GM19468 (cell line): Measurements from ENCODE around the gene PITPNC1.
"Not testable (repeated sequence)": the region's sequence is repeated elsewhere in the genome, so short reads cannot be mapped to it uniquely, and the experiment has no call there.

Source experiments
- ATAC-seq: cut with Tn5 transposase; IDR thresholded peaks from one replicate; pipeline ENCODE4 v1.9.1; 2021; ENCODE audit warnings: mild to moderate bottlenecking, moderate library complexity, moderate number of reproducible peaks; ENCODE audit not compliant: unreplicated experiment; ENCODE audit errors: extremely low read depth

Gene PITPNC1

GRCh38 chr17:67452681-67453554, 75.8 kb downstream of the PITPNC1 start:
- ATAC-seq, result no peak

DNA sequence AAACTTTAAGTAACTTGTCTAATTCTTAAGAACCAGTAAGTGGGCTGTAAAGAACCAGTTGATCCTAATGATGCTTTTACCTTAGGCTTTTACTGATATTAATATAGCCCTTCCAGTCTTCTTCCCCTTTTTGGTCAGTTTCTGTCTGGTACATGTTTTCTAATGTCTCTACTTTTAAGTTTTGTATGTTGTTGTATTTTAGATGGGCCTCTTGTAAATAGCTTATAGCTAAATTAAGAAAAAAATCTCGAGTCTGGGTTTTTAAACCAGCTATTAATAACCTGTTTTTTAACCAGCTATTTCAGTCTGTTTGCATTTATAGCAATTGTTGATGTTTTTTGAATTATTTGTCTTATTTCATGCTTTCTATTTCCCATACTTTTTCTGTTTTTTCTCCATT, 79.0 kb downstream of the PITPNC1 start:
- ATAC-seq, result no peak

GRCh38 chr17:67456889-67457288, 79.8 kb downstream of the PITPNC1 start:
- ATAC-seq, result no peak

DNA sequence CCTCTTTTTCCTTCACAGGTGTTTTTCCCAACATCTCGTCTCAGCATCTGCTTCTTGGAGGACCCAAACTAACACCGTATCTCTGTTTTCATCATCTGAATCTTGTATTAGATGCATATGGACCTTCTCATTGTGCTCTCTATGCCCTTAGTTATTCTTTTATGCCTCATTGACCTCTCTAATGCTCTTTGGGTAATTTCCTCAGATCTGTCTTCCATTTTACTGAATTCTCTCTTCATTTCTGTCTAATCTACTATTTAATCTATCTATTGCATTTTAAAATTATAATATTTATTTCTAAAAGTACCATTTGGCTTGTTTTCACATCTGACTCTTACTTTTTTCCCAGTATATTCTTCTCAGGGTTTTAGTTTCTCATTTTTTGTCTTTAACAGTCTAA, 81.1 kb downstream of the PITPNC1 start:
- ATAC-seq, result no peak

GRCh38 chr17:67459985-67460384, 82.9 kb downstream of the PITPNC1 start:
- ATAC-seq, result no peak

DNA sequence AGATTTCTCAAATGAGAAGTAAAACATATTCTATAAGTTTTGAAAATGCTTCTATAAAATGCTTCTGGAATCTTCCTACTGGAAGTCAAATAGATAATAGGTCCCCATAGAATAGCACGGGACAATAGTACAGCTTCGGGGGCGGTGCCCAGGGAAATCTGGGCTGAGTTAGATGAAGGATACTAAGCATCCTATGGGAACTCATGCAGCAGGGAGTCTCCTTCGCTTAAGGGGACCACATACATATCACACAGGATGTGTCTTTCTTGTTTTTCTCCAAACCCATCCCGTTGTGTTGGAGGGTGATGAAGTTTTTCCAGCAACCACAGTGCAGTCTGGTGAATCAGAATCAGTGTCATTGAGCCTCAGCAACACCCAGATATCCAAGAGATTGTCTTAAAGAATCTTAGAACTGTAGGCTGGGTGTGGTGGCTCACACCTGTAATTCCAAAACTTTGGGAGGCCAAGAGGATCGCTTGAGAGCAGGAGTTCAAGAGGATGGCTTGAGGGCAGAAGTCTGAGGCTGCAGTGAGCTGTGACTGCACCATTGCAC, 84.2 kb downstream of the PITPNC1 start:
- ATAC-seq, result no peak

GRCh38 chr17:67461876-67462275, 84.8 kb downstream of the PITPNC1 start:
- ATAC-seq, result no peak

DNA sequence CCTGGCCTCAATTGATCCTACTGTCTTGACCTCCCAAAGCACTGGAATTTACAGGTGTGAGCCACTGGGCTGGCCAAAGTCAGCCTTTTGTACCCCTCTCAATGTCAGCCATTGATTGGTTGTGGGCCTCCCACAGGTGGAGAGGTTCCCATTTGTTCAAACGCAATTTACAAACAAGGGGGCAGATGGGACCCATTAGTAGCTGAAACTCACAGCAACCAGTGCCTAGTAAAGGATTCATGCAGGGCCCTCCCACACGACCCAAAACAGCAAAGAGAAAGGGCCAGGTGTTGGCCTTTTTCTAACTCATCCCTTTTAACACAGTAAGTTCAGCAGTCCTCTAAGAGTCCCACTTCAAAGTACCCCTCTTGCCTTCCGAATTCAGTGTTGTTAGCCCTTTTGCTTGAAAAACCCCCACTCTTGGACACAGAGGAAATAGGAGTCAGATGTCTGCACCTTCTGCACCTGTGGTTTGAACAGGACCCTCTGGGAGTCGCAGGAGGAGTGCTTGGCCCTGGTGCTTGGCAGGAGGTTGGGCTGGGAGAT, 89.2 kb downstream of the PITPNC1 start:
- ATAC-seq, result no peak

DNA sequence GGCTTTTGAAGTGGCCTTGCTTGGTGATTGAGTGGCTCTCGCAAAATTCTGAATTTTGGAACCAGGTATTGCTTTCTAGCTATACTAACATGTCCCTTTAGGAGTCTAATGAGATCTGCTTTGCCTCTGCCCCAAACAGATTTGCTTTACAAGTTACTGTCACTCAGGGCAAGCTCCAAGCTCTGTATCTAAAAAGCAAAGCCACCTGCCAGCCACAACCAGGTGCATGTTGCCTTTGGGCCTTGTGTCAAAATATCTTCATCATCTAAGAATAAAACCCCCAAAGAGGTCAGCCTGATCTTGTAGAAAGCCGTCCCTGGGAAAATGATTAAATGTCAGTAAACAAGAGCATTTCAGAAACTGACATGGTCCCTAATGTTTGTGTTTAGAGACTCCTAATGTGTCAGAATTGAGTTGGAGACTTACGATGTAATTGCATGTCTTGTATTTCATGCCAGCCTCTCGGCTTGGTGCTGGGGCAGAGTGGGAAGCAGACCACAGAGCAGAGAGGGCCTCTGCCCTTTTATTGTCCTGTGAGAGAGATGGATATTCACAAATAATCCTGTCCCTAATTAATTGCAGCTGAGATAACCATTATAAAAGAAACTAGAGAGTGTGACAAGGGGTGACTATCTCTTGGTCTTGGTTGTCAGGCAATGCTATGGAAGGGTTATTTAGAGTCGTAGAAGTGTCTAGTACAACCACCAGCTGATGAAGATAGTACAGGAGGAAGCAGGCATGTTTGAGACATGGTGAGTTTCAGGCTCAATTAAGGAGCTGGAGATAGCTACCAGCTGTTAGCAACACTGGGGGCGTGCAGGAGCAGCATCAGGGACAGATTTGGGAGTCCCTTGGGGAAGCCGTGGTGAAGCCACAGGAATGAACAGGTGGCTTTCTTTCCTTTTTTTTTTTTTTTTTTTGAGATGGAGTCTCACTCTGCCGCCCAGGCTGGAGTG, 90.7 kb downstream of the PITPNC1 start:
- ATAC-seq, result no peak

DNA sequence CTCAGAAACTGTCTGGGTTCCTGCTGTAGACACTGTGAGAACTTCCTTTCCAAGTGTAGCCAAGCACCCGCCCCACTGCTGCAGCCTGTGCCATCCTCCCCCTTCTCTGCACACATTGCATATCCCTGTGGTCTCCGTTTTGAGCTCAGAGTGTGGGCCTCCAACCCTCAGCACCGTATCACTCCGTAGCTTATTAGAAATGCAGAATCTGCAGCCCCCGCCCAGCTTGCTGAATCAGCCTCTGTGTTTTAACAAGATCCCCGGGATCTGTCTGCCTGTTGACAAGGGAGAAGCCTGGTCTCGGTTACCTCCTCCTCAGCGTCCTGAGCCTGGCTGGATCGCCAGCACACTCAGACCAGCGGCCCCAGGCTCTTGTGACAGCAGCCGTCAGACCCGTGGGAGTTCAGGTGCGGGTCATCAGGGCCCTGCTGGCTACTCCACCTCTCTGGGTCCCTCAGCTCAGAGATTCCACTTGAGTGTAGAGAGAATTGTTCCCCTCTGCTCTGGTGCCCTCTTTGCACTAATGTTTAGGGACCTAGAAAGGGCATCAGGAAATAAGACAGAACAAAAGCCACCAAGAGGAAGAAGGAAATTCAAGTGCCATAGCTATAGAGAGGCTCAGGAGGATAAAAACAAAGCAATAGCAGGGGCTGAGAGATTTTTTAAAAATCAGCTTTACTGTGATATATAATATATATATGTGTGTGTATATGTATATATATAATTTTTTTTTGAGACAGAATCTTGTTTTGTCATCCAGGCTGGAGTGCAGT, 92.3 kb downstream of the PITPNC1 start:
- ATAC-seq, result no peak

DNA sequence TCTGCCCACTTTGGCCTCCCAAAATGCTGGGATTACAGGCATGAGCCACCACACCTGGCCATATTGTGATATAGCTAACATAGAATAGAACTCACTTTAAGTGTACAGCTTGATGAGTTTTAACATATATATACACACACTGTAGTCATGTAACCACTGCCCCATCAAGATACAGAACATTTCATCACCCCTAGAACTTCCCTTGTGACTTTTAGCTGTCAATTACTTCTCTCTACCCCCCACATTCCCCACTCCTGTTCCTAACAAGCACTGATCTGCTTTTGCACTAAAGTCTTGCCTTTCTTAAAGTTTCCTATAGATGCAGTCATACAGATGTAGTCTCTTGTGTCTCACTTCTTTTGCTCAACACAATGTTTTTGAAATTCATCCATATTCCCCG, 93.1 kb downstream of the PITPNC1 start:
- no peak for ATAC-seq

DNA sequence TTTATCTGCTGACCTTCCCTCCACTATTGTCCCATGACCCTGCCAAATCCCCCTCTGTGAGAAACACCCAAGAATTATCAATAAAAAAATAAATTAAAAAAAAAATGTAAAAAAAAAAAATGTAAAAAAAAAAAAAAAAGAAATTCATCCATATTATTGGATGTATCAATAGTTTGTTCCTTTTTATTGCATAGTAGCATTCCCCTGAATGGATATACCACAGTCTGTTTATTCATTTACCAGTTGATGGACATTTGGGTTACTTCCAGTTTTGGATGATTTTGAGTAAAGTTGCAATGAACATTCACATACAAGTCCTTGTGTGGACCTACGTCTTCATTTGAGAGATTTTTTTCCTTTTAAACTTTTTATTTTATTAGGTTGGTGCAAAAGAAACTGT, 94.0 kb downstream of the PITPNC1 start:
- no peak for ATAC-seq

DNA sequence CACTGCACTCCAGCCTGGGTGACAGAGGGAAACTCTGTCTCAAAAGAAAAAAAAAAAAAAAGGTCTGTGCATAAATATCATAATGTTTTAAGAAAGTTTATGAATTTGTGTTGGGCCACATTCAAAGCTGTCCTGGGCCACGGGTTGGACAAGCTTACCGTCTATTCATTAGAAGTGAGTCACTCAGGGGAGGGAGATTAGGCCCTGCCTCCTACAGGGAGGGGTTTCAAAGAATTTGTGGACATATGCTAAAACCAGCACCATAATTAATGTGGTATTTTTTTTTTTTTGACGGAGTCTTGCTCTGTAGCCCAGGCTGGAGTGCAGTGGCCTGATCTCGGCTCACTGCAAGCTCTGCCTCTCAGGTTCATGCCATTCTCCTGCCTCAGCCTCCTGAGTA, 95.5 kb downstream of the PITPNC1 start:
- not testable (repeated sequence) for ATAC-seq

- no peak for ATAC-seq
Observed at GRCh38 chr17:67474081-67474661, 97.1 kb downstream of the PITPNC1 start.

- no peak for ATAC-seq
Observed at GRCh38 chr17:67475161-67475937, 98.3 kb downstream of the PITPNC1 start.

DNA sequence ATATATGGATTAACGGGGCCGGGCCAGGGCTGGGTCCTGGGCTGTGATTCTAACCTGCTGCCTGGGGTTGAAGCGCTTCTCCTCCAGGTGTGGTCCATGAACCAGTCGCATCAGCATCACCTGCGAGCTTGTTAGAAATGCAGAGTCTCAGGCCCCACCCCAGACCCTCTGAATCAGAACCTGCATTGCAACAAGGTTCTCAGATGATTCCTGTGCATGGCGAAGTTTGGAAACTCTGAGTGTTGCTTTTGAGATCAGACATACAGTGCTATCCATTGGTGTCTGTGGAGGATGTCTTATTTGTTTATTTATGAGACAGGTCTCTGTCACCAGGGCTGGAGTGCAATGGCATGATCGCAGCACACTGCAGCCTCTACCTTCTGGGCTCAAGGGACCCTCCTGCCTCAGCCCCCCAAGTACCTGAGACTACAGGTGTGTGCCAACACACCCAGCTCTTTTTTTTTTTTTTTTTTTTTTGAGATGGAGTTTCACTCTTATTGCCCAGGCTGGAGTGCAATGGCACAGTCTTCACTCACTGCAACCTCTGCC, 99.8 kb downstream of the PITPNC1 start:
- ATAC-seq, result no peak

- no peak for ATAC-seq
Observed at GRCh38 chr17:67477687-67478086, 100.6 kb downstream of the PITPNC1 start.

DNA sequence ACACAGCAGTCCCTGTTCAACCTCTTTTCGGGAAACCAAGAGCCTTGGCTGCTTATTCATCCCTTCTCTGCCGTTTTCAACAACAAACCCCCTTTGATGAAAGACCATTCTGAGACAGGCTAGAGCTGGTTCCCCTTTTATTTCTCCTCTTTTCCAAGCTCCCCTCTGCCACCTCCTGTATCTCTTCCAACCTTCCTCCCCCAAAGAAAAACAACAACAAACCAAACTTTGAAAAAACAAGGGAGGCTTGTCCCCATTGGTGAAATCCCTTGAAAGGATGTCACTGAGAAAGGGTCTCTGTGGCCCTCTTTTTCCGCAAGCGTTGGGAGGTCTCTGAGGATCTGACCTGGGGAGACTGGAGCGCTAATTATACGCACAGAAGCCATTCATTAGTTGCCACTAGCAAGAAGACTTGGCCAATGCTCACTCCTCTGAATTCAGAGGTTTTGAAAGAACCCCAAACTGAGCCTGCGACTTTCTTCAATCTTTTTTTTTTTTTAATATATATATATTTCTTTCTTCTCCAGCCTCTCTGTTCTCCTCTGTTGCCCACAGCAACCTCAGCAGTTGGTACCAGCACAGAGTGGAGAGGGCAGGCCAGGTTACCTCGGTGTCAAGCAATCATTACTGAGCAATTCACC, 101.4 kb downstream of the PITPNC1 start:
- ATAC-seq, result no peak
